ENCODE results near the gene MOB4.

MOB4 gene

GRCh38 chr2:197596766-197597165 lies 80.9 kb downstream of the MOB4 start:
- no peak for TF ChIP-seq CTCF (IDR thresholded peaks at IDR 0.05; ENCODE audit: low read depth, low read length)
- DNase-seq (ENCODE audit: extremely low read depth, low read depth): no peak

- DNase-seq (ENCODE audit: extremely low read depth, low read depth): no peak
- TF ChIP-seq CTCF (IDR thresholded peaks at IDR 0.05; ENCODE audit: low read depth, low read length): no peak
Observed at GRCh38 chr2:197597166-197597565, 81.3 kb downstream of the MOB4 start.

GRCh38 chr2:197598450-197598849 lies 82.6 kb downstream of the MOB4 start:
- no peak for TF ChIP-seq CTCF (IDR thresholded peaks at IDR 0.05; ENCODE audit: low read depth, low read length)
- no peak for DNase-seq (ENCODE audit: extremely low read depth, low read depth)

GRCh38 chr2:197599285-197599965 lies 83.6 kb downstream of the MOB4 start:
- DNase-seq (ENCODE audit: extremely low read depth, low read depth): no peak
- peak; percentile 39 for TF ChIP-seq CTCF (IDR thresholded peaks at IDR 0.05; ENCODE audit: low read depth, low read length)

- no peak for TF ChIP-seq CTCF (IDR thresholded peaks at IDR 0.05; ENCODE audit: low read depth, low read length)
Observed at GRCh38 chr2:197600306-197600705, 84.4 kb downstream of the MOB4 start.

GRCh38 chr2:197601726-197602125 lies 85.9 kb downstream of the MOB4 start:
- no peak for TF ChIP-seq CTCF (IDR thresholded peaks at IDR 0.05; ENCODE audit: low read depth, low read length)
- DNase-seq (ENCODE audit: extremely low read depth, low read depth): no peak

More at GRCh38 chr2:197600306-197600705, 84.4 kb downstream of the MOB4 start:
- no peak for DNase-seq (ENCODE audit: extremely low read depth, low read depth)
